H9 (cell line): ENCODE measurements around the gene TSPEAR. TPM values are rescaled to one million over a fixed set of nuclear protein-coding genes. Genes with fewer than 3 reads are reported as not detected.

Experiments used
- DNase-seq: peaks from one replicate; pipeline ENCODE4 v3.0.0-alpha.2; 2017
- H2AFZ ChIP-seq: one replicate; pipeline ENCODE4 v1.6.1; 2013; ENCODE audit warnings: mild to moderate bottlenecking, low read length, control low read depth, moderate library complexity
- H2AK5ac ChIP-seq: 2 replicates; pipeline ENCODE4 v1.6.1; 2013; ENCODE audit warnings: low read length, control low read depth, mixed read lengths; ENCODE audit not compliant: insufficient read length
- H2BK120ac ChIP-seq: one replicate; pipeline ENCODE4 v1.6.1; 2013; ENCODE audit warnings: low read depth, mild to moderate bottlenecking, low read length, control low read depth, inconsistent platforms; ENCODE audit not compliant: poor library complexity, severe bottlenecking
- H2BK12ac ChIP-seq: 2 replicates; pipeline ENCODE4 v1.6.1; 2013; ENCODE audit warnings: low read length, control low read depth, mixed read lengths, low read depth; ENCODE audit not compliant: insufficient read length
- H2BK15ac ChIP-seq: 2 replicates; pipeline ENCODE4 v1.6.1; 2013; ENCODE audit warnings: low read depth, low read length, control low read depth
- H2BK20ac ChIP-seq: one replicate; pipeline ENCODE4 v1.6.1; 2013; ENCODE audit warnings: low read depth, mild to moderate bottlenecking, low read length, control low read depth, inconsistent platforms; ENCODE audit not compliant: poor library complexity, severe bottlenecking
- H2BK5ac ChIP-seq: 2 replicates; pipeline ENCODE4 v1.6.1; 2013; ENCODE audit warnings: low read length, control low read depth, mixed read lengths; ENCODE audit not compliant: insufficient read length
- H3K14ac ChIP-seq: 2 replicates; pipeline ENCODE4 v1.6.1; 2013; ENCODE audit warnings: low read length, control low read depth; ENCODE audit not compliant: insufficient read depth
- H3K18ac ChIP-seq: 2 replicates; pipeline ENCODE4 v1.6.1; 2013; ENCODE audit warnings: low read depth, mild to moderate bottlenecking, mixed read lengths, low read length, control low read depth; ENCODE audit not compliant: insufficient read length
- H3K23ac ChIP-seq: 2 replicates; pipeline ENCODE4 v1.6.1; 2013; ENCODE audit warnings: low read length, control low read depth, mixed read lengths, low read depth; ENCODE audit not compliant: insufficient read length
- H3K23me2 ChIP-seq: 2 replicates; pipeline ENCODE4 v1.6.1; 2013; ENCODE audit warnings: low read depth, mild to moderate bottlenecking, mixed read lengths, low read length, control low read depth; ENCODE audit not compliant: insufficient read length, poor library complexity, severe bottlenecking
- H3K27ac ChIP-seq: 2 replicates; pipeline ENCODE4 v1.5.1; 2013; ENCODE audit warnings: low read length, control low read depth, mixed read lengths, low read depth; ENCODE audit not compliant: insufficient read length
- H3K27me3 ChIP-seq: 2 replicates; pipeline ENCODE4 v1.6.1; 2013; ENCODE audit warnings: low read length, control low read depth, inconsistent platforms; ENCODE audit not compliant: insufficient read depth
- H3K4ac ChIP-seq: 2 replicates; pipeline ENCODE4 v1.6.1; 2013; ENCODE audit warnings: low read depth, mild to moderate bottlenecking, control low read depth, inconsistent platforms, low read length, moderate library complexity
- H3K4me1 ChIP-seq: 2 replicates; pipeline ENCODE4 v1.6.1; 2013; ENCODE audit warnings: low read length, control low read depth, inconsistent platforms; ENCODE audit not compliant: insufficient read depth
- H3K4me2 ChIP-seq: 2 replicates; pipeline ENCODE4 v1.6.1; 2013; ENCODE audit warnings: low read length, control low read depth, mixed read lengths; ENCODE audit not compliant: insufficient read length, insufficient read depth
- H3K56ac ChIP-seq: 2 replicates; pipeline ENCODE4 v1.6.1; 2013; ENCODE audit warnings: low read depth, mild to moderate bottlenecking, mixed read lengths, low read length, control low read depth; ENCODE audit not compliant: insufficient read length
- H3K79me1 ChIP-seq: 2 replicates; pipeline ENCODE4 v1.6.1; 2013; ENCODE audit warnings: low read depth, mild to moderate bottlenecking, moderate library complexity, low read length, control low read depth, inconsistent platforms; ENCODE audit not compliant: insufficient read depth, poor library complexity, severe bottlenecking
- H3K79me2 ChIP-seq: 2 replicates; pipeline ENCODE4 v1.6.1; 2013; ENCODE audit warnings: low read length, control low read depth, inconsistent platforms; ENCODE audit not compliant: insufficient read depth
- H3K9ac ChIP-seq: 2 replicates; pipeline ENCODE4 v1.6.1; 2013; ENCODE audit warnings: low read length, control low read depth, mixed read lengths; ENCODE audit not compliant: insufficient read length; ENCODE audit errors: extremely low read depth
- H3K9me3 ChIP-seq: one replicate; pipeline ENCODE4 v1.6.1; 2013; ENCODE audit warnings: low read depth, low read length, inconsistent platforms; ENCODE audit not compliant: control insufficient read depth
- H3T11ph ChIP-seq: one replicate; pipeline ENCODE4 v1.6.1; 2013; ENCODE audit warnings: mild to moderate bottlenecking, low read length, control low read depth, inconsistent platforms
- H4K20me1 ChIP-seq: one replicate; pipeline ENCODE4 v1.6.1; 2013; ENCODE audit not compliant: control insufficient read depth, insufficient read length, insufficient read depth
- H4K5ac ChIP-seq: 2 replicates; pipeline ENCODE4 v1.6.1; 2013; ENCODE audit warnings: low read depth, mild to moderate bottlenecking, mixed read lengths, low read length, control low read depth; ENCODE audit not compliant: insufficient read length
- H4K8ac ChIP-seq: replicated peaks from 2 replicates; pipeline ENCODE4 v1.6.1; 2013; ENCODE audit warnings: low read length, control low read depth, mixed read lengths, low read depth; ENCODE audit not compliant: insufficient read length
- H4K91ac ChIP-seq: 2 replicates; pipeline ENCODE4 v1.6.1; 2013; ENCODE audit warnings: low read depth, mild to moderate bottlenecking, moderate library complexity, mixed read lengths, low read length, control low read depth; ENCODE audit not compliant: insufficient read length
- H3K27ac Mint-ChIP-seq, 3 experiments: 2 replicates in 2 of 3; 3 replicates in 1 of 3; pipeline ENCODE4 v1.8.0; 2020 to 2021; ENCODE audit warnings: mixed read lengths in 3 of 3, mild to moderate bottlenecking in 1 of 3, moderate library complexity in 1 of 3
- H3K27me3 Mint-ChIP-seq: 2 replicates; pipeline ENCODE4 v1.8.0; 2021; ENCODE audit warnings: low read depth, mild to moderate bottlenecking, moderate library complexity, mixed read lengths
- H3K36me3 Mint-ChIP-seq, 3 experiments: 2 replicates in 2 of 3; 3 replicates in 1 of 3; pipeline ENCODE4 v1.8.0; 2020 to 2021; ENCODE audit warnings: low read depth in 3 of 3, mixed read lengths in 3 of 3; ENCODE audit not compliant: insufficient read depth in 1 of 3
- H3K4me1 Mint-ChIP-seq, 2 experiments: 2 replicates each; pipeline ENCODE4 v1.8.0; 2020; ENCODE audit warnings: mixed read lengths in 2 of 2
- H3K4me3 Mint-ChIP-seq, 2 experiments: 2 replicates in 1 of 2; 3 replicates in 1 of 2; pipeline ENCODE4 v1.8.0; 2020 to 2021; ENCODE audit warnings: mild to moderate bottlenecking in 2 of 2, mixed read lengths in 2 of 2, moderate library complexity in 1 of 2
- H3K9me3 Mint-ChIP-seq, 2 experiments: 2 replicates in 1 of 2; 3 replicates in 1 of 2; pipeline ENCODE4 v1.8.0; 2020; ENCODE audit warnings: mild to moderate bottlenecking in 2 of 2, mixed read lengths in 2 of 2, moderate library complexity in 1 of 2
- CTCF ChIP-seq: fragments of 200-600 bp; sonication (generic); conservative IDR thresholded peaks from 3 replicates; pipeline ENCODE4 v1.8.0; 2021; ENCODE audit warnings: antibody characterized with exemption, mild to moderate bottlenecking
- WGBS: extraction: QIAGEN DNeasy Blood & Tissue Kit; methylation state at CpG from one replicate; pipeline ENCODE4 v1.1.7; 2013; ENCODE audit warnings: missing lambda C conversion rate, low lambda C conversion rate, mixed read lengths; ENCODE audit not compliant: insufficient read length; ENCODE audit errors: extremely low coverage; 5-methylcytosine and 5-hydroxymethylcytosine counted together
- total RNA-seq: library from RNA; stranded (reverse); gene quantifications from 2 replicates; pipeline ENCODE4 v1.2.1, GENCODE V29; 2021

TSPEAR gene
- total RNA-seq, 1 experiment from 2014 or later, result 1.3 TPM

GRCh38 chr21:44518686-44519085, 192.7 kb downstream of the TSPEAR start:
- no peak for TF ChIP-seq CTCF
- Histone ChIP-seq H3T11ph (no peak overlapping the region), H3K23ac (no peak overlapping the region), H3K79me2 (no peaks in the 10 kb centered on the region), H4K20me1 (no peaks in the 10 kb centered on the region), H2BK5ac (no peak overlapping the region), H3K56ac (no peak overlapping the region), H3K79me1 (no peaks in the 10 kb centered on the region), H2BK15ac (no peak overlapping the region), H3K27me3 (no peaks in the 10 kb centered on the region), H2AK5ac (no peak overlapping the region), H2BK120ac (no peak overlapping the region), H3K18ac (no peak overlapping the region), H4K5ac (no peak overlapping the region), H3K9me3 (no peaks in the 10 kb centered on the region), H3K4me1 (no peaks in the 10 kb centered on the region), H2AFZ (no peak overlapping the region), H3K14ac (no peak overlapping the region), H3K4ac (no peak overlapping the region), H3K4me2 (no peak overlapping the region), H2BK20ac (no peak overlapping the region), H2BK12ac (no peak overlapping the region), H4K8ac (no peak overlapping the region), H3K23me2 (no peaks in the 10 kb centered on the region), H4K91ac (no peak overlapping the region), H3K27ac (no peak overlapping the region), H3K9ac (no peak overlapping the region)
- no peaks in the 10 kb centered on the region for H3K9me3 Mint-ChIP-seq
- no peak for DNase-seq
- H3K27ac Mint-ChIP-seq, result peak overlapping the region in 1 of 3 experiments; percentile 89; a peak in 1 of 7 replicates
- no peak overlapping the region for H3K4me3 Mint-ChIP-seq
- H3K4me1 Mint-ChIP-seq, result peaks cover 4 to 8% of the 10 kb centered on the region in 2 experiments; a peak in 2 of 4 replicates
- H3K27me3 Mint-ChIP-seq, result peaks cover 12% of the 10 kb centered on the region
- no CpG with 5 or more reads among the region's 12 CpGs for WGBS
- H3K36me3 Mint-ChIP-seq, result peaks cover 2 to 8% (median 4%) of the 10 kb centered on the region in 3 experiments; a peak in 4 of 7 replicates
